Activated naive CD8-positive, alpha-beta T cell (primary cell): ENCODE measurements around the gene NR5A1.

Experiments used
- H3K27ac Mint-ChIP-seq: one replicate; pipeline ENCODE4 v1.8.0; 2021; ENCODE audit warnings: mixed read lengths
- H3K27me3 Mint-ChIP-seq: one replicate; pipeline ENCODE4 v1.8.0; 2021; ENCODE audit warnings: mixed read lengths
- H3K36me3 Mint-ChIP-seq: one replicate; pipeline ENCODE4 v1.8.0; 2021; ENCODE audit warnings: mixed read lengths
- H3K4me1 Mint-ChIP-seq: one replicate; pipeline ENCODE4 v1.8.0; 2021; ENCODE audit warnings: low read depth, mixed read lengths
- H3K4me3 Mint-ChIP-seq: one replicate; pipeline ENCODE4 v1.8.0; 2021; ENCODE audit warnings: mild to moderate bottlenecking, mixed read lengths
- H3K9me3 Mint-ChIP-seq: one replicate; pipeline ENCODE4 v1.8.0; 2021; ENCODE audit warnings: low read depth, mixed read lengths

Gene NR5A1

DNA sequence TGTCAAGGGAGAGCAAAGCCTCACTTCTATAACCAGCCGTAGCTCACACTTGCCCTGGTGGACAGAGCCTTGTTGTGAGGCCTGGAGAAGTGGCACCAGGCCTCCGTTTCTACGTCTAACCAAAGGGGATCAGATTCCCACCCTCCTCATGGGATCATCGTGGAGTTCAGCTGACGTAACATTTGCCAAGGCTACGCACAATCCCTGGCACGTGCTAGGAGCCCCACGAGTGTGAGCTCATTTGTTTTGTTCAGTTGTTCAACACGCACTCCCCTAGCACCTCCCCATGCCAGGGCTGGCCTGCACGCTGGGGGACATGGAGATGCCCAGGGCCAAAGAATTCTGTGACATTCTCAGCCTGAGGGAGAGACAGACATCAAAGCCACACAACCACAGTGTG, 33.9 kb downstream of the NR5A1 start:
- Mint-ChIP-seq H3K4me1 (no peaks in the 10 kb centered on the region), H3K9me3 (no peaks in the 10 kb centered on the region), H3K4me3 (no peak overlapping the region), H3K27ac (no peak overlapping the region), H3K36me3 (no peaks in the 10 kb centered on the region), H3K27me3 (peaks cover 4% of the 10 kb centered on the region)

GRCh38 chr9:124472770-124473169, 34.4 kb downstream of the NR5A1 start:
- Mint-ChIP-seq H3K36me3 (no peaks in the 10 kb centered on the region), H3K4me3 (no peak overlapping the region), H3K27ac (no peak overlapping the region), H3K9me3 (no peaks in the 10 kb centered on the region), H3K27me3 (peaks cover 4% of the 10 kb centered on the region), H3K4me1 (no peaks in the 10 kb centered on the region)

DNA sequence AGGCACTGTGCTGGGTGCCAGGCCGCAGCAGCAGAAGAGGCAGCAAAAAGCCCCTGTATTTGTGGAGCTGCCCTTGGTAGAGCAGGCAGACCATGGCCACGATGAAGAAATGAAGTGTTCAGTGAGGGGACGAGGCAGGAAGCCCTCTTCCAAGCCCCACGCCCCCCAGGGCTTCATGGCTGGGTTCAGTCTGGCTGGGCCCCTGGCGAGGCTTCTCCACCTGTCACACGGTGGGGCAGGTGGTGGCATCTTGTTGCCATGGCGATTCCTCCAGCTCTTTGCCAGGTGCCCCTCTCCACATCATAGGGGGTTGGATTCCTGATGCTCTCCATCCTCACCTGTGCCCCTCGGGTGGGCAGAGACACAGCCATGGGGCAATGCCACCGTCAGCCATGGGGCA, 35.4 kb downstream of the NR5A1 start:
- no peak overlapping the region for H3K27ac Mint-ChIP-seq
- no peak overlapping the region for H3K4me3 Mint-ChIP-seq
- no peaks in the 10 kb centered on the region for H3K36me3 Mint-ChIP-seq
- peaks cover 4% of the 10 kb centered on the region for H3K27me3 Mint-ChIP-seq
- H3K9me3 Mint-ChIP-seq = no peaks in the 10 kb centered on the region
- H3K4me1 Mint-ChIP-seq = no peaks in the 10 kb centered on the region

DNA sequence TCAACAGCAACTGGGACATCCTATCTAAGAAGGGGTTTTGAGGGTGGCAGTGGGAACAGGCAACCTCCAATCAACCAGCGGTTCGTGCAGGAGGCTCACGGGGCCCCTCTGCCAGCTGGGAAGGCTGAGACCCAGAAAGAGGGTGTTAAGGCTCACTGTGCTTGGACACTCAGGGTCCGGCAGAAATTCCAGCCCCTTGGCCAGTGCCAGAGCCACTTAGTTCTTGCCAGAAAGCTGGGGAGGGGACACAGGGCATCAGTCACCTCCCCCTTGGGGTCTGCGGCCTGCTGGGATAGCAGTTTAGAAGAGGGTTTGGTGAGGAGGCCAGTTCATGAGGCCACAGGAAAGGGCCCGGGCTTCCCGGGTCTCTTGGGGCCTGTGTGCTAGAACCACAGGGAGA, 36.5 kb downstream of the NR5A1 start:
- Mint-ChIP-seq H3K36me3 (no peaks in the 10 kb centered on the region), H3K9me3 (no peaks in the 10 kb centered on the region), H3K27ac (no peak overlapping the region), H3K4me1 (no peaks in the 10 kb centered on the region), H3K27me3 (peaks cover 4% of the 10 kb centered on the region), H3K4me3 (no peak overlapping the region)

GRCh38 chr9:124470306-124470705, 36.9 kb downstream of the NR5A1 start:
- Mint-ChIP-seq H3K27me3 (peaks cover 4% of the 10 kb centered on the region), H3K4me3 (no peak overlapping the region), H3K9me3 (no peaks in the 10 kb centered on the region), H3K4me1 (no peaks in the 10 kb centered on the region), H3K36me3 (no peaks in the 10 kb centered on the region), H3K27ac (no peak overlapping the region)

DNA sequence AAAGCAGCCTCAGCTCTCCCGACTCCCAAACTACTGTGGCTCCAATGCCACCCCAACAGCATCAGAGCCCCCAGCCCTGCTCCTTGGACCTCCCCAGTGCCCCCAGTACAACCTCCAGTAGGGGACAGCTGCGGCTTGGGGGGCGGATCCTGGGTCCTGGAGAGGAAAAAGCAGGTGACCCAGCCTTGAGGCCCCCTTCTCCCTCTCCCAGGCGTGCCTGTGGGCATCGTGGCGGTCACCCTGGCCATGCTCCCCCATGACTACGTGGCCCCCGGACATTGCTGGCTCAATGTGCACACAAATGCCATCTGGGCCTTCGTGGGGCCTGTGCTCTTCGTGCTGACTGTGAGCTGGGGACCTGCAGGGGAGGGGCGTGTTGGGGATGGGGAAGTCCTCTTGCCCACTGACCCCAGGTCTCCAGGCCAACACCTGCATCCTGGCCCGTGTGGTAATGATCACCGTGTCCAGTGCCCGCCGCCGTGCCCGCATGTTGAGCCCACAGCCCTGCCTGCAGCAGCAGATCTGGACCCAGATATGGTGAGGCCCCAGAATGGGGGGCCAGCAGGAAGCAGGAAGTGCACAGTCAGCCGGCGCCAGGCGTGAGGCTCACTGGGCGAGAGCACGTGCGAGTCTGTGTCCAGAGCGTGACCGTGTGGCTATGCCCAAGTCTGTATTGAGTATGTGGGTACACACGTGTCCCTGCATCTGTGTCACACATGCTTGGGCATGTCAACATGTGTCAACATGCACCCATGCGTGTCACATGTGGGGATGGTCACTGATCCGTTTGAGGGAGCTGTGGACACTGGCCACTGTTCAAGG, 38.0 kb downstream of the NR5A1 start:
- Mint-ChIP-seq H3K4me1 (no peaks in the 10 kb centered on the region), H3K27me3 (peaks cover 7% of the 10 kb centered on the region), H3K9me3 (no peaks in the 10 kb centered on the region), H3K27ac (no peak overlapping the region), H3K36me3 (no peaks in the 10 kb centered on the region), H3K4me3 (no peak overlapping the region)

DNA sequence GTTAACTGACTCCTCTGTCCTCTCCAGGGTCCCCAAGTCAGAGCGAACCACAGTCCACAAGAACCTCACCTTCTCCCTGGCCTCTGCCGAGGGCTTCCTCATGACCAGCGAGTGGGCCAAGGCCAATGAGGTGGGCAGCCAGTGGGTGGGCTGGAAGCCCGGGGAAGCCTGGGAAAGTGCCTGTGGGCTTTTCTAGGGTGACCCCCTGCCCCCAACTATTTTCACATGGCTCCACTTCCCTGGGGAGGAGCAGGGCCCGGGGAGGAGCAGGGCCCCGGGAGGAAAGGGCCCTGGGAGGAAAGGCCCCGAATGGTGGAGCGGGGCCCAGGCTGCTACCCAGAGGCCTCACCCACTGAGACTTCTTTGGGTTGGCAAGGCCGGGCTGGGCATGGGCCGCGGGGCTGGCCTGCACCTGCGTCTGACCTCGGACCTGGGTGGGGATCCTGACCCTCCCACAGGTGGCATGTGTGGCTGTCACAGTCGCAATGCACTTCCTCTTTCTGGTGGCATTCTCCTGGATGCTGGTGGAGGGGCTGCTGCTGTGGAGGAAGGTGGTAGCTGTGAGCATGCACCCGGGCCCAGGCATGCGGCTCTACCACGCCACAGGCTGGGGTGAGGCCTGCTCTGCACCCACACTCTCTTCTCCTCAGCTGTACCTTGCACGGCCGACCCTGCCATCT, 39.0 kb downstream of the NR5A1 start:
- Mint-ChIP-seq H3K4me3 (no peak overlapping the region), H3K27me3 (peaks cover 5% of the 10 kb centered on the region), H3K9me3 (peaks cover 4% of the 10 kb centered on the region), H3K27ac (no peak overlapping the region), H3K4me1 (no peaks in the 10 kb centered on the region), H3K36me3 (no peaks in the 10 kb centered on the region)

DNA sequence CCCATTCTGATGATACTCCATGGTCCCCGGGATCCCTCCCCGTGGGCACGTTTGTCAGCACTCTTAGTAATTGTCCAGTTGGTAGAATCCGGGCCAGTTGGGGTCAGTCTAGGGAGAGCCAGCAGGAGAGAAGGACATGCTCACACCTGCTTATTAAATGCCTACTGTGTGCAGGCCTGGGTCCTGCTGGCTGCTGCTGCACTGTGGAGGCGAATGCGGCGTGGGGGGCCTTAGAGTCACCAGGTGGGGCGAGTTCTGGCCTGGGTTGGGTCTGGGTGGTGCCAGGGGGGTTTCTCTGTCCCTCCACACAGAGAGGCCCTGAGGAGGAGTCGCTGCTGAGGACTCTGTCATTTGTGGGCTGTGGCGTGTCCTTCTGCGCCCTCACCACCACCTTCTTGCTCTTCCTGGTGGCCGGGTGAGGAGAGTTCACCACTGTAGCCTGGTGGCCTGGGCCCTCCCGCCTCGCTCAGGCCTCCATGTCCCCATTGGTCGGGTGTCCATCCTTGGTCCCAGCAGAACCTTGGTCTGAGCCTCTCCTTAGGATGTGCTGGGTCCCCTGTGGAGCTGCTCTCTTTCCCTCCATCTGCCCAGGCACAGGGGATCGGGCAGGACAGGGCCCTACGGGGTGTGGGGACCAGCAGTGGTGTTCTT, 39.7 kb downstream of the NR5A1 start:
- Mint-ChIP-seq H3K4me3 (no peak overlapping the region), H3K27me3 (peaks cover 5% of the 10 kb centered on the region), H3K36me3 (no peaks in the 10 kb centered on the region), H3K27ac (no peak overlapping the region), H3K4me1 (no peaks in the 10 kb centered on the region), H3K9me3 (peaks cover 8% of the 10 kb centered on the region)

- Mint-ChIP-seq H3K36me3 (no peaks in the 10 kb centered on the region), H3K27ac (no peak overlapping the region), H3K9me3 (peaks cover 8% of the 10 kb centered on the region), H3K27me3 (peaks cover 2% of the 10 kb centered on the region), H3K4me3 (no peak overlapping the region), H3K4me1 (no peaks in the 10 kb centered on the region)
Observed at GRCh38 chr9:124465736-124466135, 41.5 kb downstream of the NR5A1 start.

DNA sequence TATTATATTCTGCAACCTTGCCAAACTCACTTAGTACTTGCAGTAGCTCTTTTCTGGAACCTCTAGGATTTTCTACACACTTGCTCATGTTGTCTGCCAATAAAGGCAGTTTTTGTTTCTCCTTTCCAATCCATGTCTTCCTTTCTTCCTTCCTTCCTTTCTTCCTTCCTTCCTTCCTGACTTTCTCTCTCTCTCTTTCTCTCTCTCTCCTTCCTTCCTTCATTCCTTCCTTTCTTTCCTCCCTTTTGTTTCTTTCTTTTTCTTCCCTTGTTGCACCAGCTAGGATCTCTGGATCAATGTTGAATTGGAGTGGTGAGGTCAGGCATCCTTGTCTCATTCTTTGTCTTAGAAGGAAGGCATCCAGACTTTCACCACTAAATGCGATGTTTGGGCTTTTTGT, 44.5 kb downstream of the NR5A1 start:
- Mint-ChIP-seq H3K4me1 (no peaks in the 10 kb centered on the region), H3K27ac (no peak overlapping the region), H3K36me3 (no peaks in the 10 kb centered on the region), H3K9me3 (peaks cover 8% of the 10 kb centered on the region), H3K4me3 (no peak overlapping the region), H3K27me3 (peaks cover 2% of the 10 kb centered on the region)

GRCh38 chr9:124458441-124458840, 48.8 kb downstream of the NR5A1 start:
- H3K27ac Mint-ChIP-seq = no peak overlapping the region
- peaks cover 6% of the 10 kb centered on the region for H3K9me3 Mint-ChIP-seq
- H3K36me3 Mint-ChIP-seq = no peaks in the 10 kb centered on the region
- H3K27me3 Mint-ChIP-seq = no peaks in the 10 kb centered on the region
- H3K4me3 Mint-ChIP-seq = no peak overlapping the region
- peaks cover 1% of the 10 kb centered on the region for H3K4me1 Mint-ChIP-seq

GRCh38 chr9:124457887-124458431, 49.2 kb downstream of the NR5A1 start:
- no peaks in the 10 kb centered on the region for H3K27me3 Mint-ChIP-seq
- peaks cover 2% of the 10 kb centered on the region for H3K9me3 Mint-ChIP-seq
- H3K27ac Mint-ChIP-seq = no peak overlapping the region
- H3K36me3 Mint-ChIP-seq = no peaks in the 10 kb centered on the region
- H3K4me3 Mint-ChIP-seq = no peak overlapping the region
- H3K4me1 Mint-ChIP-seq = peaks cover 1% of the 10 kb centered on the region

DNA sequence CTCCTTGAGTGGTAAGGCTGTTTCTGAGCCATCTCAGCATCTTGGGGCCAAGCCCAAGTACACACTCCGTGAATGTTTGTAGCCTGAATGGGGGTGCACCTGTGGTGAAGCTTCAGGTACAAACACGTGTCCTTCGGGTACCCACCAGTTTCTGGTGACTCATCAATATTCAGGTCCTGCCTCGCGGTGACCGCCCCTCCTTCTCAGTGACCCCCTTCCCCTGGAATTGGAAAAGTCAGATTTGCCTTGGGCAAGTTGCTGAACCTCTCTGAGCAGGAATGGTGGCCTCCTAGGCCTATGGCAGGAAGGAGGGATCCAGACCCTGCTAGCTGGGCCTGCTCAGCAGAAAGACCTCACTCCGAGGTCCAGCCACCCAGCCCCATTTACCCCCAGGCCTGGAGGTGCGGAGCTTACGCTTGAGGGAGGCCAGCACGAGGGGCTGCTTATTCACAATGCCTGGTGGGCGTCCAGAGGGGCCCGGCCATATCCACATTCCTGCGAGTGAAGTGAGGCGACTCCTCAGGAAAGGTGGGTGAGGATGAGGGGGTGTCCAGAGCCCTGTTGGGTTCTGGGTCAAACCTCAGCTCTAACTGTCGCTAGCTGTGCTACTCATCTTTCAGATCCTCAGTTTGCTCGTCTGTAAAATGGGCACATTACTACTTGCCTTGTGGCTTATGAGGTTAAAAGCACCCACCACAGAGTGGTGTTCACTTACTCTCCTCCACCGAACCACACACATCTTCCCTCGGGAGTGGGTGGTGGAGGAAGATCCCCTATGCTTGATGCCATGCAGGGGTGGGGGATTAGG, 49.9 kb downstream of the NR5A1 start:
- Mint-ChIP-seq H3K27ac (no peak overlapping the region), H3K27me3 (peaks cover under 1% of the 10 kb centered on the region), H3K4me3 (no peak overlapping the region), H3K9me3 (no peaks in the 10 kb centered on the region), H3K36me3 (no peaks in the 10 kb centered on the region), H3K4me1 (peaks cover 1% of the 10 kb centered on the region)

DNA sequence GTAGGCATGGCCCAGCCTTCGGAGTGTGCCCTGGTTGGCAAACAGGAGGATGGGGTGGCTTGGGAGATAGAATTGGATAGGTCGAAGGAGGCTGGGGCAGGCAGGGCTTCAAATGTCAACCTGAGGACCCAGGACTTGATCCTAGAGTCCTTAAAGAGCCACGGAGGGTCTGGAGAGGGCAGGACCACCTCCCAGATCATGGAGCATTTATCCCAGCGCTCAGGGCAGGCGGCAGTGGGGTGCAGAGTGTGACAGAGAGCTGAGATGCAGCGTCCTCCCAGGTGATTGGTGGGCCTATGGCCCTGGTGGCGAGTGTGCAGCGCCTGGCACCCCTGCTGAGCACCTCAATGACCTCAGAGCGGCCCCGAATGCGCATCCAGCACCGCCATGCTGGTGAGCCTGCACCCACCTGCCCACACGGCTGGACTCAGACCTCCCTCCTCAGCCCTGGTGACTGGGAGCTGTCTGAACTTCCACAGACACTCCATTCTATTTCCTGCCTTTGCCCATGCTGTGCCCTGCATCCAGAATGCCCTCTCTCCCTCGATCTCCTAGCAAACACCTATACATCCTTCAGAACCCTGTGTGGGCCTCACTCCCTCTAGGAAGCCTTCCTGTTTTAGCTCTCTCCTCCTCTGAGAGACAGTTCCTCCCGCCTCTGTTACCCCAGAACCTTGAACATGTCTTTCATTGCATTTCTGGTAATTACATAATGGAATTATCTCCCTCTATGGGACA, 50.7 kb downstream of the NR5A1 start:
- peaks cover 5% of the 10 kb centered on the region for H3K27me3 Mint-ChIP-seq
- no peak overlapping the region for H3K27ac Mint-ChIP-seq
- H3K9me3 Mint-ChIP-seq = no peaks in the 10 kb centered on the region
- no peak overlapping the region for H3K4me3 Mint-ChIP-seq
- peaks cover 1% of the 10 kb centered on the region for H3K4me1 Mint-ChIP-seq
- no peaks in the 10 kb centered on the region for H3K36me3 Mint-ChIP-seq
